Stomach (tissue), 9 donors: Measurements from ENCODE around the gene IL6ST. TPM values are rescaled to one million over a fixed set of nuclear protein-coding genes. Genes with fewer than 3 reads are reported as not detected.
A peak's percentile ranks its signal among the peaks of the same experiment; 100 is the strongest.

Experiments
- DNase-seq, 2 donors: peaks; one replicate each; pipeline versions ENCODE4 v3.0.0 to v3.0.0-alpha.2; 2013 to 2019
- H3K27ac ChIP-seq, 5 donors: fragments of 200-600 bp in 4 of 5; sonication (generic) in 4 of 5; one replicate each; pipeline ENCODE4 v1.5.1; 2013 to 2019; ENCODE audit warnings: mild to moderate bottlenecking in 1 of 5, moderate library complexity in 1 of 5
- H3K27me3 ChIP-seq, 3 donors: fragments of 200-600 bp; sonication (generic); one replicate each; pipeline ENCODE4 v1.5.1; 2017 to 2019; ENCODE audit warnings: mixed run types in 1 of 3
- H3K36me3 ChIP-seq, 4 donors: fragments of 200-600 bp; sonication (generic); 1 replicate in 3 of 4; 2 replicates in 1 of 4; pipeline ENCODE4 v1.5.1; 2016 to 2019
- H3K4me1 ChIP-seq, 4 donors: fragments of 200-600 bp; sonication (generic); one replicate each; pipeline ENCODE4 v1.5.1; 2016 to 2019
- H3K4me3 ChIP-seq, 4 donors: fragments of 200-600 bp; sonication (generic) in 3 of 4; one replicate each; pipeline ENCODE4 v1.5.1; 2016 to 2019; ENCODE audit warnings: mild to moderate bottlenecking in 1 of 4
- H3K9me3 ChIP-seq, 4 donors: fragments of 200-600 bp; sonication (generic); one replicate each; pipeline ENCODE4 v1.5.1; 2016 to 2019
- EP300 ChIP-seq: sonication (generic); formaldehyde crosslinking; IDR thresholded peaks from one replicate; pipeline ENCODE4 v1.6.1; 2017; ENCODE audit warnings: antibody characterized with exemption
- POLR2A ChIP-seq, 4 donors: fragments of 450-650 bp; IDR thresholded peaks; one replicate each; pipeline ENCODE4 v1.6.1; 2016; ENCODE audit warnings: antibody characterized with exemption in 4 of 4, control low read depth in 2 of 4, mild to moderate bottlenecking in 1 of 4, moderate library complexity in 1 of 4
- POLR2AphosphoS5 ChIP-seq, 3 donors: sonication (generic); formaldehyde crosslinking; IDR thresholded peaks; one replicate each; pipeline ENCODE4 v1.6.1; 2016; ENCODE audit warnings: antibody characterized with exemption in 3 of 3
- WGBS, 5 donors: extraction: QIAGEN DNeasy Blood & Tissue Kit in 3 of 5; methylation state at CpG; one replicate each; pipeline versions ENCODE4 v1.1.5 to v1.1.7; 2013 to 2018; 5-methylcytosine and 5-hydroxymethylcytosine counted together
- intact Hi-C: fragments of 100-400 bp; cut with DNase I; formaldehyde crosslinking; loops from one replicate; pipeline ENCODE4 v1.15.1; 2023; ENCODE audit warnings: low total_unique reads
- polyA plus RNA-seq, 3 donors: library from polyadenylated mRNA; stranded (reverse); fragments of 200-250 nt; gene quantifications; one replicate each; pipeline ENCODE4 v1.2.3, GENCODE V29; 2013
- total RNA-seq, 5 donors: library from RNA; depleted of rRNA; stranded (reverse); fragments of >200 nt; gene quantifications; one replicate each; pipeline versions ENCODE4 v1.1.0 to v1.2.3, GENCODE V29; 2014 to 2016
- TF ChIP-seq, protein P1 (sequence below), 7 experiments: fragments of 450-650 bp in 4 of 7; fragments of 200-600 bp in 3 of 7; sonication (generic) in 3 of 7; IDR thresholded peaks; one replicate each; pipeline ENCODE4 v1.5.1; 2016 to 2019; ENCODE audit warnings: antibody characterized with exemption in 7 of 7, control low read depth in 2 of 7, mild to moderate bottlenecking in 1 of 7
- donor health status: healthy with polysubstance abuse.
- donor health status: Bipolar disorder and iron deficiency.
- donor health status: healthy.

The IL6ST gene
- total and polyA plus RNA-seq, 8 donors: 18.5 to 466 (median 53.6) TPM

- H3K9me3 ChIP-seq: no peaks in the 10 kb centered on the region
- H3K4me1 ChIP-seq: peaks cover 0 to 4% (median 0%) of the 10 kb centered on the region in 4 donors
- no peaks in the 10 kb centered on the region for H3K27me3 ChIP-seq
- intact Hi-C loops: no loop called here
- no peak for TF ChIP-seq POLR2AphosphoS5 (IDR thresholded peaks at IDR 0.05)
- TF ChIP-seq EP300: no peak
- TF ChIP-seq POLR2A (IDR thresholded peaks at IDR 0.05): no peak
- TF ChIP-seq, protein P1, sequence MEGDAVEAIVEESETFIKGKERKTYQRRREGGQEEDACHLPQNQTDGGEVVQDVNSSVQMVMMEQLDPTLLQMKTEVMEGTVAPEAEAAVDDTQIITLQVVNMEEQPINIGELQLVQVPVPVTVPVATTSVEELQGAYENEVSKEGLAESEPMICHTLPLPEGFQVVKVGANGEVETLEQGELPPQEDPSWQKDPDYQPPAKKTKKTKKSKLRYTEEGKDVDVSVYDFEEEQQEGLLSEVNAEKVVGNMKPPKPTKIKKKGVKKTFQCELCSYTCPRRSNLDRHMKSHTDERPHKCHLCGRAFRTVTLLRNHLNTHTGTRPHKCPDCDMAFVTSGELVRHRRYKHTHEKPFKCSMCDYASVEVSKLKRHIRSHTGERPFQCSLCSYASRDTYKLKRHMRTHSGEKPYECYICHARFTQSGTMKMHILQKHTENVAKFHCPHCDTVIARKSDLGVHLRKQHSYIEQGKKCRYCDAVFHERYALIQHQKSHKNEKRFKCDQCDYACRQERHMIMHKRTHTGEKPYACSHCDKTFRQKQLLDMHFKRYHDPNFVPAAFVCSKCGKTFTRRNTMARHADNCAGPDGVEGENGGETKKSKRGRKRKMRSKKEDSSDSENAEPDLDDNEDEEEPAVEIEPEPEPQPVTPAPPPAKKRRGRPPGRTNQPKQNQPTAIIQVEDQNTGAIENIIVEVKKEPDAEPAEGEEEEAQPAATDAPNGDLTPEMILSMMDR (IDR thresholded peaks at IDR 0.05): no peak
- DNase-seq: no peak
- no peak overlapping the region for H3K27ac ChIP-seq
- no peaks in the 10 kb centered on the region for H3K36me3 ChIP-seq
- 87 to 95% (median 89%) methylated on average over 9 of the region's 9 CpGs for WGBS, 5 donors
- peak overlapping the region in 1 of 4 donors; percentile 35 for H3K4me3 ChIP-seq
Measured at GRCh38 chr5:55923865-55924500, 70.8 kb downstream of the IL6ST start.

GRCh38 chr5:55923177-55923771, 71.5 kb downstream of the IL6ST start:
- peaks cover 0 to 4% (median 0%) of the 10 kb centered on the region in 4 donors for H3K4me1 ChIP-seq
- no peaks in the 10 kb centered on the region for H3K36me3 ChIP-seq
- WGBS, 5 donors: 36 to 43% (median 39%) methylated on average over 17 of the region's 17 CpGs
- TF ChIP-seq POLR2A (IDR thresholded peaks at IDR 0.05) (no peak), EP300 (no peak), POLR2AphosphoS5 (IDR thresholded peaks at IDR 0.05) (no peak)
- TF ChIP-seq, protein P1 (IDR thresholded peaks at IDR 0.05): no peak
- intact Hi-C loops: no loop called here
- no peaks in the 10 kb centered on the region for H3K9me3 ChIP-seq
- peak; percentile 33 to 39 for DNase-seq
- no peaks in the 10 kb centered on the region for H3K27me3 ChIP-seq
- H3K27ac ChIP-seq: peak overlapping the region in 4 of 5 donors; percentile 2 to 49 (median 24)
- peak overlapping the region; percentile 25 to 41 (median 32) for H3K4me3 ChIP-seq

DNA sequence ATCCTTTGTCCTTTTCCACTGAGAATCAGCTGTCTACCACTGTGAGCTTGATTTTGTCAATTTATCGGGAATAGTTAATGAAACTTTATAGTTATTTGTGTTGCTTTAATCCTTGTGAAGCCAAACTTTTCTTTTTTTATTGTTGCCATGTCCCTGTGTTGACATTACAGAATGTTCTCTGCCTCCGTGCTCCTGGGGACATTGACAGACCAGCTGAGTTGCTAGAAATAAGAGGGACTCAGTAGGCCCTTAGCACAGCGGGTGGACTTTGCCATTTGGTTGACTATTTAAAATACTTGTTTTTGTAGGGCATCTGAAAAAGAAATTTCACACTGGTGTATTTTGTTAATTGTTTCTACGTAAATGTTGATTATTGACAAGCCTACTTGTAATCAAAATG, 73.1 kb downstream of the IL6ST start:
- no peak overlapping the region for H3K4me3 ChIP-seq
- intact Hi-C loops: no loop called here
- no peak for DNase-seq
- peaks cover 0 to 4% (median 0%) of the 10 kb centered on the region in 4 donors for H3K4me1 ChIP-seq
- no peaks in the 10 kb centered on the region for H3K27me3 ChIP-seq
- 85 to 94% (median 89%) methylated on average over 4 of the region's 4 CpGs for WGBS, 5 donors
- H3K27ac ChIP-seq: no peak overlapping the region
- no peaks in the 10 kb centered on the region for H3K9me3 ChIP-seq
- TF ChIP-seq POLR2A (IDR thresholded peaks at IDR 0.05) (no peak), EP300 (no peak), POLR2AphosphoS5 (IDR thresholded peaks at IDR 0.05) (no peak)
- TF ChIP-seq, protein P1 (IDR thresholded peaks at IDR 0.05): no peak
- no peaks in the 10 kb centered on the region for H3K36me3 ChIP-seq

DNA sequence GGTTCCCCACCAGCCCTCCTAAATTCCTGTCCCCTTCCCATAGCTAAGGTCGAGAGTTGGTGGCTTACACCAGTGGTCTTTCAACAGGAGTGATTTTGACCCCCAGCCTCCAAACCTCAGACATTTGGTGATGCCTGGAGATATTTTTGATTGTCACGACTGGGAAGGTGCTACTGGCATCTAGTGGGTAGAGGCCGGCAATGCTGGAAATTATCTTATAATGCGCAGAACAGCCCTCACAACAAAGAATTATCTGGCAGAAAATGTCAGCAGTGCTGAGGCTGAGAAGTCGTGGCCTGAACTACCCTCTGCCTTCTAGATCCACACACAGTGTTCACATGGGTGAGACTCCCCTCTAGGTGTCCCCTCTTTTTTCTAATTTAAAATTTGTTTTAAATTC, 74.0 kb downstream of the IL6ST start:
- intact Hi-C loops: no loop called here
- 60 to 80% (median 76%) methylated on average over 5 of the region's 5 CpGs for WGBS, 5 donors

More for the DNA sequence above, 74.0 kb downstream of the IL6ST start:
- Histone ChIP-seq H3K36me3 (no peaks in the 10 kb centered on the region), H3K4me1 (peaks cover 0 to 4% (median 0%) of the 10 kb centered on the region in 4 donors), H3K27me3 (no peaks in the 10 kb centered on the region), H3K9me3 (no peaks in the 10 kb centered on the region), H3K27ac (no peak overlapping the region), H3K4me3 (no peak overlapping the region)
- TF ChIP-seq EP300 (no peak), POLR2A (IDR thresholded peaks at IDR 0.05) (no peak), POLR2AphosphoS5 (IDR thresholded peaks at IDR 0.05) (no peak)
- TF ChIP-seq, protein P1 (IDR thresholded peaks at IDR 0.05): no peak
- DNase-seq: no peak
